ENCODE measurements around the gene CADPS. TPM values are rescaled to one million over a fixed set of nuclear protein-coding genes. Genes with fewer than 3 reads are reported as not detected.

The CADPS gene
- total and polyA plus RNA-seq, 9 of the 15 experiments (the other 6 are each of a cell fraction or from before 2014, with no cell fraction given), result not detected

DNA sequence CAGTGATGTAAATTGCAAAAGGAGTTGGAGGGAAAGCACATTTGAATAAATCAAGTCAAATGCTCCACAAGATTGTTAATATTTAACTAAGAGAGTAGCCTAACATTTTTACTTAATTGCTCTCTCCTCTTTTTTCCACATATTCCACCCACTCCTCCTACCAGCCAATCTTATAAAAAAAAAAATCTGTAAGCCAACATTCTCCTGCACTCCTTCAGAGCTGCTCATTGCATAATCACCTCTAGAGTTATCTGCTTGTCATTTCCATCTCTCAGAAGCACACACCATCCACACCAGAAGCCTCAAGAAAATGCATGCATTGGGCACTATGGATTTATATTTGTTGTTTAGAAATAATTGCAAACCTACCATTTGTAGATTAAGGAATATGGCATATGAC is 64.1 kb downstream of the CADPS start:
- Histone ChIP-seq H3K27me3 (ENCODE audit: control insufficient read depth in 2 of 2, insufficient read depth in 2 of 2, low read length in 2 of 2) (no peaks in the 10 kb centered on the region), H3K36me3 (ENCODE audit: control insufficient read depth, insufficient read depth, low read length) (no peaks in the 10 kb centered on the region), H3K9me1 (ENCODE audit: control insufficient read depth, insufficient read depth, low read length) (no peaks in the 10 kb centered on the region), H3K27ac (ENCODE audit: extremely low read depth, low read depth, low read length) (no peak overlapping the region), H2AFZ (ENCODE audit: low read depth, low read length) (no peak overlapping the region), H3K4me3 (no peak overlapping the region), H3K9me3 (replicated peaks; ENCODE audit: control insufficient read depth, insufficient read depth, low read depth, low read length) (no peaks in the 10 kb centered on the region), H3K79me2 (ENCODE audit: control insufficient read depth, insufficient read depth, low read length) (no peaks in the 10 kb centered on the region), H3K4me1 (replicated peaks in 1 of 2; ENCODE audit: control insufficient read depth in 2 of 2, insufficient read depth in 2 of 2, low read length in 2 of 2) (no peaks in the 10 kb centered on the region), H3K9ac (ENCODE audit: insufficient read depth in 1 of 2, low read depth in 2 of 2, low read length in 2 of 2) (no peak overlapping the region), H3K4me2 (ENCODE audit: insufficient read depth, low read length) (no peak overlapping the region), H4K20me1 (replicated peaks; ENCODE audit: control insufficient read depth, insufficient read depth, low read length) (no peaks in the 10 kb centered on the region)
- FAIRE-seq, result no peak
- no peak for DNase-seq (ENCODE audit: extremely low read depth in 1 of 4, low spot score in 3 of 4)
- ATAC-seq, result no peak
- TF ChIP-seq TSC22D4 (tag; IDR thresholded peaks at IDR 0.05), result no peak
- no peak for TF ChIP-seq HDAC1 (IDR thresholded peaks at IDR 0.05)
- TF ChIP-seq HNRNPLL (IDR thresholded peaks at IDR 0.05; ENCODE audit: low read depth, low read length, poor library complexity, severe bottlenecking), result no peak
- no peak for TF ChIP-seq STAT6 (CRISPR knock-in tag; IDR thresholded peaks at IDR 0.05)
- TF ChIP-seq KHSRP (IDR thresholded peaks at IDR 0.05), result no peak
- TF ChIP-seq RBM15 (IDR thresholded peaks at IDR 0.05; ENCODE audit: insufficient read depth, low read length), result no peak
- CTCF ChIA-PET (ENCODE audit: low intra/inter-chr PET ratio), result no interaction called here
- in situ Hi-C loops (cut with MboI), result no loop called here
- BruUV-seq (replicated peaks), result no TSS peak
- intact Hi-C loops (cut with micrococcal nuclease), result no loop called here
- POLR2A ChIA-PET, result interaction anchor here (0.5 kb wide), 1 partner anchor 8 kb away, joined by 3 read pairs; no protein-coding TSS in a partner anchor

Data from K562 (cell line).